ENCODE measurements around the gene EEF1AKMT1.

DNA sequence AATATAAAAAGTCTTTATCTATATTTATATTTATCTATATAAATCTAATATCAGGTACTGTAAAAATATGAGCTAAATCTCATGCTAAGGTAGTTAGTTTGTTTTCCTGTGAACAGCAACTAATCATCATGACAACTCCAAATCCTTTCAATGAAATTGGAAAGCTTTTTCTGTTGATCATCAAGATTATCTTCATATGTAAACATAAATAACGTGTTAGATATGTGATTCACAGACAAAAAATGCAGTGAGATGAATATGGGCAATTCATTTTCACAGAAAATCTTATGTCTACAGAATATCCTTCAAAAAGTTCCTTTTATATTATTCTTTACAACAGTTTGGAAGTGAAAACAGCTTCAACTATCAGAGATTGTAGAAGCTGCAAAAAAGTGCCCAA, 41.7 kb upstream of the EEF1AKMT1 start:
- TF ChIP-seq, protein P1, sequence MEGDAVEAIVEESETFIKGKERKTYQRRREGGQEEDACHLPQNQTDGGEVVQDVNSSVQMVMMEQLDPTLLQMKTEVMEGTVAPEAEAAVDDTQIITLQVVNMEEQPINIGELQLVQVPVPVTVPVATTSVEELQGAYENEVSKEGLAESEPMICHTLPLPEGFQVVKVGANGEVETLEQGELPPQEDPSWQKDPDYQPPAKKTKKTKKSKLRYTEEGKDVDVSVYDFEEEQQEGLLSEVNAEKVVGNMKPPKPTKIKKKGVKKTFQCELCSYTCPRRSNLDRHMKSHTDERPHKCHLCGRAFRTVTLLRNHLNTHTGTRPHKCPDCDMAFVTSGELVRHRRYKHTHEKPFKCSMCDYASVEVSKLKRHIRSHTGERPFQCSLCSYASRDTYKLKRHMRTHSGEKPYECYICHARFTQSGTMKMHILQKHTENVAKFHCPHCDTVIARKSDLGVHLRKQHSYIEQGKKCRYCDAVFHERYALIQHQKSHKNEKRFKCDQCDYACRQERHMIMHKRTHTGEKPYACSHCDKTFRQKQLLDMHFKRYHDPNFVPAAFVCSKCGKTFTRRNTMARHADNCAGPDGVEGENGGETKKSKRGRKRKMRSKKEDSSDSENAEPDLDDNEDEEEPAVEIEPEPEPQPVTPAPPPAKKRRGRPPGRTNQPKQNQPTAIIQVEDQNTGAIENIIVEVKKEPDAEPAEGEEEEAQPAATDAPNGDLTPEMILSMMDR (IDR thresholded peaks at IDR 0.05): no peak
- no peak for TF ChIP-seq EZH2 (IDR thresholded peaks at IDR 0.05; ENCODE audit: borderline replicate concordance, insufficient read depth, low read depth, low read length, poor library complexity, severe bottlenecking)

Data from B cell (primary cell).